Adrenal gland (tissue), 5 donors: ENCODE data around the gene SMIM35.

Experiments
- POLR2A ChIP-seq, 2 donors: fragments of 450-650 bp; IDR thresholded peaks; one replicate each; pipeline ENCODE4 v1.6.1; 2017; ENCODE audit warnings: antibody characterized with exemption in 2 of 2, mild to moderate bottlenecking in 2 of 2, moderate library complexity in 1 of 2
- TF ChIP-seq, protein P1 (sequence below), 6 experiments: fragments of 450-650 bp in 4 of 6; fragments of 200-600 bp in 2 of 6; sonication (generic) in 1 of 6; IDR thresholded peaks; 1 replicate in 5 of 6; 2 replicates in 1 of 6; pipeline versions ENCODE4 v1.5.1 to v1.8.0; 2016 to 2021; ENCODE audit warnings: antibody characterized with exemption in 6 of 6, mild to moderate bottlenecking in 2 of 6, moderate library complexity in 1 of 6
- donor health status: DM: no; HTN: no; CAD: no.

DNA sequence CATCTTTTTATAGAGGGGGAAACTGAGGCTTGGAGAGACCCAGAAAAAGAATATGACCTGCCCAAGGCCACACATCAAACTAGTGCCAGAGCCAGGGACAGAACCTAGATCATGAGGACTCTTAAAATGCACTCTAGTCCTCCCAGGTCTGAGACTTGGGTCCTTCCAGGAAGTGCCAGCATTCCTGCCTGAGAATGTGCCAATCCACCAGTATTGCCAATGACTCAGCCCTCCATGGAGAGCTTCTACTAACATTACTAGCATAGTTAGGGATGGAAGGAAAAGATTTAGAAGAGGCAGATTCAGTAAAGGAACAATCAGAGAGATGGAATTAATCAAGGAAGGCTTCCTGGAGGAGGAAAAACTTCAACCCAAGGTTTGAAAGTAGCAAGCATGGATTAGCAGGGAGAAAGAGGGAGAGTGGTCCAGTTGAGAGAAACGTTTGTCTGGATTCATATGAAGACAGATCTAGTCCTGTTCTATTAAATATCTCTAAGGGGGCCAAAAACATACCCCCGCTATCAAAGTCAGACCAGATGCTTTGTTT is 20.1 kb upstream of the SMIM35 start:
- TF ChIP-seq, protein P1, sequence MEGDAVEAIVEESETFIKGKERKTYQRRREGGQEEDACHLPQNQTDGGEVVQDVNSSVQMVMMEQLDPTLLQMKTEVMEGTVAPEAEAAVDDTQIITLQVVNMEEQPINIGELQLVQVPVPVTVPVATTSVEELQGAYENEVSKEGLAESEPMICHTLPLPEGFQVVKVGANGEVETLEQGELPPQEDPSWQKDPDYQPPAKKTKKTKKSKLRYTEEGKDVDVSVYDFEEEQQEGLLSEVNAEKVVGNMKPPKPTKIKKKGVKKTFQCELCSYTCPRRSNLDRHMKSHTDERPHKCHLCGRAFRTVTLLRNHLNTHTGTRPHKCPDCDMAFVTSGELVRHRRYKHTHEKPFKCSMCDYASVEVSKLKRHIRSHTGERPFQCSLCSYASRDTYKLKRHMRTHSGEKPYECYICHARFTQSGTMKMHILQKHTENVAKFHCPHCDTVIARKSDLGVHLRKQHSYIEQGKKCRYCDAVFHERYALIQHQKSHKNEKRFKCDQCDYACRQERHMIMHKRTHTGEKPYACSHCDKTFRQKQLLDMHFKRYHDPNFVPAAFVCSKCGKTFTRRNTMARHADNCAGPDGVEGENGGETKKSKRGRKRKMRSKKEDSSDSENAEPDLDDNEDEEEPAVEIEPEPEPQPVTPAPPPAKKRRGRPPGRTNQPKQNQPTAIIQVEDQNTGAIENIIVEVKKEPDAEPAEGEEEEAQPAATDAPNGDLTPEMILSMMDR (IDR thresholded peaks at IDR 0.05): no peak
- TF ChIP-seq POLR2A (IDR thresholded peaks at IDR 0.05): no peak
